Mammary epithelial cell (primary cell): ENCODE data around the gene ZNF296.

ENCODE experiments used
- EZH2 ChIP-seq: IDR thresholded peaks from 2 replicates; pipeline ENCODE4 v1.6.1; 2012; ENCODE audit warnings: low read length, inconsistent platforms, borderline replicate concordance
- TF ChIP-seq, protein P1 (sequence below), 2 donors: IDR thresholded peaks in 1 of 2; conservative IDR thresholded peaks in 1 of 2; 2 replicates each; pipeline ENCODE4 v1.5.1; 2011 to 2012; ENCODE audit warnings: inconsistent platforms in 2 of 2, low read length in 2 of 2, mild to moderate bottlenecking in 2 of 2, control low read depth in 1 of 2, low read depth in 1 of 2; ENCODE audit not compliant: insufficient read depth in 1 of 2; ENCODE audit errors: extremely low read depth in 1 of 2

DNA sequence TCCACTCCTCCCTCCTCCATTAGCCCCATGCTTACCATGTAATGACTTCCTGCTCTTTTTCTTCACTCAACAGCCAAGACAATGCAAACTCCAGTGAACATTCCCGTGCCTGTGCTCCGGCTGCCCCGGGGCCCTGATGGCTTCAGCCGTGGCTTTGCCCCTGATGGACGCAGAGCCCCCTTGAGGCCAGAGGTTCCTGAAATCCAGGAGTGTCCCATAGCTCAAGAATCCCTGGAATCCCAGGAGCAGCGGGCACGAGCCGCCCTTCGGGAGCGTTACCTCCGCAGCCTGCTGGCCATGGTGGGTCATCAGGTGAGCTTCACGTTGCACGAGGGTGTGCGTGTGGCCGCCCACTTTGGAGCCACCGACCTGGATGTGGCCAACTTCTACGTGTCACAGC is 13.8 kb upstream of the ZNF296 start:
- TF ChIP-seq, protein P1, sequence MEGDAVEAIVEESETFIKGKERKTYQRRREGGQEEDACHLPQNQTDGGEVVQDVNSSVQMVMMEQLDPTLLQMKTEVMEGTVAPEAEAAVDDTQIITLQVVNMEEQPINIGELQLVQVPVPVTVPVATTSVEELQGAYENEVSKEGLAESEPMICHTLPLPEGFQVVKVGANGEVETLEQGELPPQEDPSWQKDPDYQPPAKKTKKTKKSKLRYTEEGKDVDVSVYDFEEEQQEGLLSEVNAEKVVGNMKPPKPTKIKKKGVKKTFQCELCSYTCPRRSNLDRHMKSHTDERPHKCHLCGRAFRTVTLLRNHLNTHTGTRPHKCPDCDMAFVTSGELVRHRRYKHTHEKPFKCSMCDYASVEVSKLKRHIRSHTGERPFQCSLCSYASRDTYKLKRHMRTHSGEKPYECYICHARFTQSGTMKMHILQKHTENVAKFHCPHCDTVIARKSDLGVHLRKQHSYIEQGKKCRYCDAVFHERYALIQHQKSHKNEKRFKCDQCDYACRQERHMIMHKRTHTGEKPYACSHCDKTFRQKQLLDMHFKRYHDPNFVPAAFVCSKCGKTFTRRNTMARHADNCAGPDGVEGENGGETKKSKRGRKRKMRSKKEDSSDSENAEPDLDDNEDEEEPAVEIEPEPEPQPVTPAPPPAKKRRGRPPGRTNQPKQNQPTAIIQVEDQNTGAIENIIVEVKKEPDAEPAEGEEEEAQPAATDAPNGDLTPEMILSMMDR (conservative IDR thresholded peaks at IDR 0.05 in 1 of 2, IDR thresholded peaks at IDR 0.05 in 1 of 2; ENCODE audit: extremely low read depth in 1 of 2, insufficient read depth in 1 of 2, low read depth in 1 of 2, low read length in 2 of 2): no peak
- TF ChIP-seq EZH2: no peak
